H9 (cell line): ENCODE data around the gene DNAH11. TPM values are rescaled to one million over a fixed set of nuclear protein-coding genes. Genes with fewer than 3 reads are reported as not detected.
A peak's percentile ranks its signal among the peaks of the same experiment; 100 is the strongest.

Experiments used
- DNase-seq: peaks from one replicate; pipeline ENCODE4 v3.0.0-alpha.2; 2017
- H2AFZ ChIP-seq: one replicate; pipeline ENCODE4 v1.6.1; 2013; ENCODE audit warnings: mild to moderate bottlenecking, low read length, control low read depth, moderate library complexity
- H2AK5ac ChIP-seq: 2 replicates; pipeline ENCODE4 v1.6.1; 2013; ENCODE audit warnings: low read length, control low read depth, mixed read lengths; ENCODE audit not compliant: insufficient read length
- H2BK120ac ChIP-seq: one replicate; pipeline ENCODE4 v1.6.1; 2013; ENCODE audit warnings: low read depth, mild to moderate bottlenecking, low read length, control low read depth, inconsistent platforms; ENCODE audit not compliant: poor library complexity, severe bottlenecking
- H2BK12ac ChIP-seq: 2 replicates; pipeline ENCODE4 v1.6.1; 2013; ENCODE audit warnings: low read length, control low read depth, mixed read lengths, low read depth; ENCODE audit not compliant: insufficient read length
- H2BK15ac ChIP-seq: 2 replicates; pipeline ENCODE4 v1.6.1; 2013; ENCODE audit warnings: low read depth, low read length, control low read depth
- H2BK20ac ChIP-seq: one replicate; pipeline ENCODE4 v1.6.1; 2013; ENCODE audit warnings: low read depth, mild to moderate bottlenecking, low read length, control low read depth, inconsistent platforms; ENCODE audit not compliant: poor library complexity, severe bottlenecking
- H2BK5ac ChIP-seq: 2 replicates; pipeline ENCODE4 v1.6.1; 2013; ENCODE audit warnings: low read length, control low read depth, mixed read lengths; ENCODE audit not compliant: insufficient read length
- H3K14ac ChIP-seq: 2 replicates; pipeline ENCODE4 v1.6.1; 2013; ENCODE audit warnings: low read length, control low read depth; ENCODE audit not compliant: insufficient read depth
- H3K18ac ChIP-seq: 2 replicates; pipeline ENCODE4 v1.6.1; 2013; ENCODE audit warnings: low read depth, mild to moderate bottlenecking, mixed read lengths, low read length, control low read depth; ENCODE audit not compliant: insufficient read length
- H3K23ac ChIP-seq: 2 replicates; pipeline ENCODE4 v1.6.1; 2013; ENCODE audit warnings: low read length, control low read depth, mixed read lengths, low read depth; ENCODE audit not compliant: insufficient read length
- H3K23me2 ChIP-seq: 2 replicates; pipeline ENCODE4 v1.6.1; 2013; ENCODE audit warnings: low read depth, mild to moderate bottlenecking, mixed read lengths, low read length, control low read depth; ENCODE audit not compliant: insufficient read length, poor library complexity, severe bottlenecking
- H3K27ac ChIP-seq: 2 replicates; pipeline ENCODE4 v1.5.1; 2013; ENCODE audit warnings: low read length, control low read depth, mixed read lengths, low read depth; ENCODE audit not compliant: insufficient read length
- H3K27me3 ChIP-seq: 2 replicates; pipeline ENCODE4 v1.6.1; 2013; ENCODE audit warnings: low read length, control low read depth, inconsistent platforms; ENCODE audit not compliant: insufficient read depth
- H3K4ac ChIP-seq: 2 replicates; pipeline ENCODE4 v1.6.1; 2013; ENCODE audit warnings: low read depth, mild to moderate bottlenecking, control low read depth, inconsistent platforms, low read length, moderate library complexity
- H3K4me1 ChIP-seq: 2 replicates; pipeline ENCODE4 v1.6.1; 2013; ENCODE audit warnings: low read length, control low read depth, inconsistent platforms; ENCODE audit not compliant: insufficient read depth
- H3K4me2 ChIP-seq: 2 replicates; pipeline ENCODE4 v1.6.1; 2013; ENCODE audit warnings: low read length, control low read depth, mixed read lengths; ENCODE audit not compliant: insufficient read length, insufficient read depth
- H3K56ac ChIP-seq: 2 replicates; pipeline ENCODE4 v1.6.1; 2013; ENCODE audit warnings: low read depth, mild to moderate bottlenecking, mixed read lengths, low read length, control low read depth; ENCODE audit not compliant: insufficient read length
- H3K79me1 ChIP-seq: 2 replicates; pipeline ENCODE4 v1.6.1; 2013; ENCODE audit warnings: low read depth, mild to moderate bottlenecking, moderate library complexity, low read length, control low read depth, inconsistent platforms; ENCODE audit not compliant: insufficient read depth, poor library complexity, severe bottlenecking
- H3K79me2 ChIP-seq: 2 replicates; pipeline ENCODE4 v1.6.1; 2013; ENCODE audit warnings: low read length, control low read depth, inconsistent platforms; ENCODE audit not compliant: insufficient read depth
- H3K9ac ChIP-seq: 2 replicates; pipeline ENCODE4 v1.6.1; 2013; ENCODE audit warnings: low read length, control low read depth, mixed read lengths; ENCODE audit not compliant: insufficient read length; ENCODE audit errors: extremely low read depth
- H3K9me3 ChIP-seq: one replicate; pipeline ENCODE4 v1.6.1; 2013; ENCODE audit warnings: low read depth, low read length, inconsistent platforms; ENCODE audit not compliant: control insufficient read depth
- H3T11ph ChIP-seq: one replicate; pipeline ENCODE4 v1.6.1; 2013; ENCODE audit warnings: mild to moderate bottlenecking, low read length, control low read depth, inconsistent platforms
- H4K20me1 ChIP-seq: one replicate; pipeline ENCODE4 v1.6.1; 2013; ENCODE audit not compliant: control insufficient read depth, insufficient read length, insufficient read depth
- H4K5ac ChIP-seq: 2 replicates; pipeline ENCODE4 v1.6.1; 2013; ENCODE audit warnings: low read depth, mild to moderate bottlenecking, mixed read lengths, low read length, control low read depth; ENCODE audit not compliant: insufficient read length
- H4K8ac ChIP-seq: replicated peaks from 2 replicates; pipeline ENCODE4 v1.6.1; 2013; ENCODE audit warnings: low read length, control low read depth, mixed read lengths, low read depth; ENCODE audit not compliant: insufficient read length
- H4K91ac ChIP-seq: 2 replicates; pipeline ENCODE4 v1.6.1; 2013; ENCODE audit warnings: low read depth, mild to moderate bottlenecking, moderate library complexity, mixed read lengths, low read length, control low read depth; ENCODE audit not compliant: insufficient read length
- H3K27ac Mint-ChIP-seq, 3 experiments: 2 replicates in 2 of 3; 3 replicates in 1 of 3; pipeline ENCODE4 v1.8.0; 2020 to 2021; ENCODE audit warnings: mixed read lengths in 3 of 3, mild to moderate bottlenecking in 1 of 3, moderate library complexity in 1 of 3
- H3K27me3 Mint-ChIP-seq: 2 replicates; pipeline ENCODE4 v1.8.0; 2021; ENCODE audit warnings: low read depth, mild to moderate bottlenecking, moderate library complexity, mixed read lengths
- H3K36me3 Mint-ChIP-seq, 3 experiments: 2 replicates in 2 of 3; 3 replicates in 1 of 3; pipeline ENCODE4 v1.8.0; 2020 to 2021; ENCODE audit warnings: low read depth in 3 of 3, mixed read lengths in 3 of 3; ENCODE audit not compliant: insufficient read depth in 1 of 3
- H3K4me1 Mint-ChIP-seq, 2 experiments: 2 replicates each; pipeline ENCODE4 v1.8.0; 2020; ENCODE audit warnings: mixed read lengths in 2 of 2
- H3K4me3 Mint-ChIP-seq, 2 experiments: 2 replicates in 1 of 2; 3 replicates in 1 of 2; pipeline ENCODE4 v1.8.0; 2020 to 2021; ENCODE audit warnings: mild to moderate bottlenecking in 2 of 2, mixed read lengths in 2 of 2, moderate library complexity in 1 of 2
- H3K9me3 Mint-ChIP-seq, 2 experiments: 2 replicates in 1 of 2; 3 replicates in 1 of 2; pipeline ENCODE4 v1.8.0; 2020; ENCODE audit warnings: mild to moderate bottlenecking in 2 of 2, mixed read lengths in 2 of 2, moderate library complexity in 1 of 2
- CTCF ChIP-seq: fragments of 200-600 bp; sonication (generic); conservative IDR thresholded peaks from 3 replicates; pipeline ENCODE4 v1.8.0; 2021; ENCODE audit warnings: antibody characterized with exemption, mild to moderate bottlenecking
- WGBS: extraction: QIAGEN DNeasy Blood & Tissue Kit; methylation state at CpG from one replicate; pipeline ENCODE4 v1.1.7; 2013; ENCODE audit warnings: missing lambda C conversion rate, low lambda C conversion rate, mixed read lengths; ENCODE audit not compliant: insufficient read length; ENCODE audit errors: extremely low coverage; 5-methylcytosine and 5-hydroxymethylcytosine counted together
- total RNA-seq: library from RNA; stranded (reverse); gene quantifications from 2 replicates; pipeline ENCODE4 v1.2.1, GENCODE V29; 2021

Gene DNAH11
- total RNA-seq, 1 experiment from 2014 or later: 2.5 TPM

- no peak overlapping the region for H2BK20ac ChIP-seq
- no peak overlapping the region for H2BK5ac ChIP-seq
- H3K27me3 ChIP-seq: no peaks in the 10 kb centered on the region
- H3K4me1 Mint-ChIP-seq: peaks cover 49 to 54% of the 10 kb centered on the region in 2 experiments
- no peak for DNase-seq
- H2BK15ac ChIP-seq: no peak overlapping the region
- H3K27me3 Mint-ChIP-seq: no peaks in the 10 kb centered on the region
- H3K79me2 ChIP-seq: peaks cover 41% of the 10 kb centered on the region; the same call in 1 of the 2 replicates
- no peak overlapping the region for H3K4ac ChIP-seq
- no peaks in the 10 kb centered on the region for H3K9me3 ChIP-seq
- no peak overlapping the region for H3K4me2 ChIP-seq
- no CpG with 5 or more reads among the region's 3 CpGs for WGBS
- H2AFZ ChIP-seq: no peak overlapping the region
- no peak overlapping the region for H3K23ac ChIP-seq
- no peak overlapping the region for H3K56ac ChIP-seq
- peaks cover 18 to 23% (median 23%) of the 10 kb centered on the region in 3 experiments for H3K36me3 Mint-ChIP-seq
- H3T11ph ChIP-seq: no peak overlapping the region
- H3K4me1 ChIP-seq: peaks cover 12% of the 10 kb centered on the region; the same call in 1 of the 2 replicates
- H3K27ac ChIP-seq: no peak overlapping the region
- no peak overlapping the region for H3K14ac ChIP-seq
- H2BK12ac ChIP-seq: no peak overlapping the region
- H3K18ac ChIP-seq: no peak overlapping the region
- no peak overlapping the region for H4K91ac ChIP-seq
- TF ChIP-seq CTCF: no peak
- H4K5ac ChIP-seq: no peak overlapping the region
- peak overlapping the region in 2 of 3 experiments; percentile 42 to 46; a peak in 3 of 7 replicates for H3K27ac Mint-ChIP-seq
- H3K9me3 Mint-ChIP-seq: peaks cover 0 to 5% of the 10 kb centered on the region in 2 experiments; a peak in 1 of 5 replicates
- H3K9ac ChIP-seq: no peak overlapping the region
- H3K4me3 Mint-ChIP-seq: peak overlapping the region in 1 of 2 experiments; percentile 21; a peak in 2 of 5 replicates
- H4K20me1 ChIP-seq: no peaks in the 10 kb centered on the region
- no peak overlapping the region for H4K8ac ChIP-seq
- peaks cover 7% of the 10 kb centered on the region for H3K23me2 ChIP-seq
- H3K79me1 ChIP-seq: peaks cover 3% of the 10 kb centered on the region
- H2AK5ac ChIP-seq: no peak overlapping the region
- H2BK120ac ChIP-seq: no peak overlapping the region
Measured at GRCh38 chr7:21941611-21942141, 398.8 kb downstream of the DNAH11 start.
